OCI-LY1 (cell line): ENCODE results near the gene FRMD4A.

Experiments
- H2AFZ ChIP-seq: fragments of 200-600 bp; sonication (generic), shearing (Covaris generic); 2 replicates; pipeline ENCODE4 v1.6.0; 2014; ENCODE audit warnings: antibody characterized with exemption, mild to moderate bottlenecking, low read length
- H3F3A ChIP-seq: fragments of 200-600 bp; sonication (generic), shearing (Covaris generic); 2 replicates; pipeline ENCODE4 v1.6.0; 2014; ENCODE audit warnings: mild to moderate bottlenecking, antibody characterized with exemption, low read length, moderate library complexity; ENCODE audit not compliant: insufficient read depth
- H3K27ac ChIP-seq: fragments of 200-600 bp; sonication (generic); 2 replicates; pipeline ENCODE4 v1.5.1; 2014; ENCODE audit warnings: low read length, mixed run types, mild to moderate bottlenecking, low read depth; ENCODE audit not compliant: poor library complexity, severe bottlenecking
- H3K27me3 ChIP-seq: fragments of 200-600 bp; sonication (generic); 2 replicates; pipeline ENCODE4 v1.6.0; 2014; ENCODE audit warnings: antibody characterized with exemption, mild to moderate bottlenecking, low read length, moderate library complexity; ENCODE audit not compliant: insufficient read depth
- H3K36me3 ChIP-seq: fragments of 200-600 bp; sonication (generic); 2 replicates; pipeline ENCODE4 v1.6.1; 2014; ENCODE audit warnings: mild to moderate bottlenecking, antibody characterized with exemption, low read length, moderate library complexity, mixed read lengths; ENCODE audit not compliant: insufficient read depth
- H3K4me1 ChIP-seq: fragments of 200-600 bp; sonication (generic); 2 replicates; pipeline ENCODE4 v1.5.1; 2014; ENCODE audit warnings: mild to moderate bottlenecking, low read length, moderate library complexity; ENCODE audit not compliant: insufficient read depth, severe bottlenecking
- H3K4me2 ChIP-seq: fragments of 200-600 bp; sonication (generic), shearing (Covaris generic); 2 replicates; pipeline ENCODE4 v1.6.1; 2014; ENCODE audit warnings: low read length
- H3K4me3 ChIP-seq: fragments of 200-600 bp; sonication (generic); 2 replicates; pipeline ENCODE4 v1.5.1; 2014; ENCODE audit warnings: low read length, low read depth, mild to moderate bottlenecking, mixed read lengths; ENCODE audit not compliant: poor library complexity, severe bottlenecking
- H3K79me2 ChIP-seq: fragments of 200-600 bp; shearing (Covaris generic); 2 replicates; pipeline ENCODE4 v1.6.1; 2016; ENCODE audit warnings: mixed run types, low read length, mixed read lengths; ENCODE audit not compliant: insufficient read depth
- H3K9ac ChIP-seq: fragments of 200-600 bp; sonication (generic), shearing (Covaris generic); 2 replicates; pipeline ENCODE4 v1.6.1; 2014; ENCODE audit warnings: mild to moderate bottlenecking, low read length, mixed read lengths
- H3K9me2 ChIP-seq: fragments of 200-600 bp; sonication (generic), shearing (Covaris generic); 2 replicates; pipeline ENCODE4 v1.6.1; 2014; ENCODE audit warnings: low read depth, mild to moderate bottlenecking, low read length, mixed read lengths
- H3K9me3 ChIP-seq: fragments of 200-600 bp; shearing (Covaris generic); 2 replicates; pipeline ENCODE4 v1.6.1; 2014; ENCODE audit warnings: low read length, mixed read lengths
- H4K20me1 ChIP-seq: fragments of 200-600 bp; sonication (generic), shearing (Covaris generic); 2 replicates; pipeline ENCODE4 v1.6.0; 2016; ENCODE audit warnings: mild to moderate bottlenecking, low read length; ENCODE audit not compliant: insufficient read depth
- CTCF ChIP-seq: fragments of 200-600 bp; sonication (generic), shearing (Covaris generic); IDR thresholded peaks from 2 replicates; pipeline ENCODE4 v1.5.1; 2017; ENCODE audit warnings: mild to moderate bottlenecking, antibody characterized with exemption, low read length, moderate library complexity, mixed read lengths
- EZH2 ChIP-seq: fragments of 200-600 bp; sonication (generic), shearing (Covaris generic); IDR thresholded peaks from 2 replicates; pipeline ENCODE4 v1.8.0; 2017; ENCODE audit warnings: borderline replicate concordance, mixed run types, mild to moderate bottlenecking, antibody characterized with exemption, low read length, moderate library complexity, mixed read lengths

Gene FRMD4A

DNA sequence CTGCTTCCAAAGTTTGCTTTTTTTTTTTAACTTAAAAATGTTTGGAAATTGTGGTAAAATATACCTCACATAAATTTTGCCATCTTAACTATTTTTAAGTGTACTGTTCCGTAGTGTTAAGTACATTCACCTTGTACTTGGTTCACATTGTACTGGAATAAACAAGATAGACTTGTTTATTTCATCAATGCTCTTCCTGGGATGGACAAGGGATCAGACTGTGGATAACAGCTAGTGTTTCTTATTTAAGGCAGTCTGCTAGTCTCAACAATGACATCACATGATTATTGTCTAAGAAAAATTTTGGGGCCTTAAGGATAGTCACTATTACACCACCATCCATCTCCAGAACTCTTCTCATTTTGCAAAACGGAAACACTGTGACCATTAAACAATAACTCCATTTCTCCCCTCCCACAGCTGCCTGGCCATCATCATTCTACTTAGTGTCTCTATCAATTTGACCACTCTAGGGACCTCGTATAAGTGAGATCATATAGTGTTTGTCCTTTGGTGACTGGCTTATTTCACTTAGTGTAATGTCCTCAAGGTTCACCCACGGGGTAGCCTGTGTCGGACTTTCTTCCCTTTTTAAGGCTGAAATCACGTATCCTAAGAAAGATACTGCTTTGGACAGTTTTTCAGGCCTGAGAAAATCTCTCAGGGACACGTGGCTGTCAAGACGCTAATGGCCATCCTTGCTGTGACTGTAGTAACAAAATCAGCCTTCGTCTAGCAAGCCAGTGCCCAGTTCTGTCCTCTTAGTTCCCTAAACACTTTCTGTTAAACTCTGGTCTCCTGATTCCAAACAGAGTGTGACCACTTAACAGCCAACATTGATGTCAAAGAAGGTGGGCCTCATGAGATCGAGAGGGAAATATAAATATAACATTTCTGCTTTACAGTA lies 305.2 kb downstream of the FRMD4A start:
- Histone ChIP-seq H3K9me3 (no peaks in the 10 kb centered on the region), H3K4me2 (no peak overlapping the region), H3K4me3 (no peak overlapping the region), H3K27me3 (no peaks in the 10 kb centered on the region), H2AFZ (no peak overlapping the region), H4K20me1 (no peaks in the 10 kb centered on the region), H3K9ac (no peak overlapping the region), H3K36me3 (no peaks in the 10 kb centered on the region), H3K27ac (no peak overlapping the region), H3K79me2 (no peaks in the 10 kb centered on the region), H3K4me1 (no peaks in the 10 kb centered on the region), H3F3A (no peaks in the 10 kb centered on the region), H3K9me2 (no peaks in the 10 kb centered on the region)
- TF ChIP-seq CTCF (no peak), EZH2 (no peak)

DNA sequence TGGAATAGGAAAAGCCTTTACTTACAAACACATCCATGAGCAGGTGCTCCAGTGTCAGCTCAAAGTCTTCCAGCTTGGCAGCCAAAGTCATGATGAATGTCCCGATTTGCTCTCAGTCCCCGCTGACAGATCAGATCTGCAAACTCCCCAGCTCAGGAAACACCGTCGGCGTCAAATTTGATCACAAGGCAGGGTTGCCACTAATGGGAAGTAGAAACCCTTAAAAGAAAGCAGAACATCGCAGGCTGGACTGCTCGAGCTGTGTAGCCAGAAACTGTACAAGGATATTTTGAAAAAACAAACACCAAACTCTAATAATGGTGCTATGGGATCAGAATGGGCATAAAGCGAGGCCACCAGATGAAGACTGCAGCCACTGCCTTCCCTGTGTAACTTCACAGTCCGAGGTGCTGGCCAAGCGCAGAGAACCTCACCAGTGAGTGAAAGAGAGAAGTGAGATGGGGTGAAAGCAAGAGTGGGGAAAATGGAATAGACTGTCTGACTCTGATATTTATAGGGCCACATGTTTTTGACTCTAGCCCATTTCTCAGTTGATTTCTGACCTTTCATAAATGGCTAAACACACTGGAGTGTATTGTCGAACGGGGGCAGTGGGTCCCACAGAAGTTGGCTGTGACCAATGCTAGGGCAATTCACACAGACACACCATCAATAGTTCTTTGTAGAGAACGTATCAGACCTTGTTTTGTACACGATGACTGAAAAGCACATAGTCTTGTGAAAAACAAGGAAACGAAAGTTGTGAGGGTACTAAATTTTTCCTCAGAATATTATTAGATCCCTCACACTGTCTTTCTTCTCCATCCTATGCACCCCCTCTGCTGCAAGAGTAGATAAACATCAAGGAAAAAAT lies 306.2 kb downstream of the FRMD4A start:
- Histone ChIP-seq H3K4me1 (no peaks in the 10 kb centered on the region), H2AFZ (no peak overlapping the region), H3K9me3 (no peaks in the 10 kb centered on the region), H3K27ac (no peak overlapping the region), H3K79me2 (no peaks in the 10 kb centered on the region), H3K27me3 (no peaks in the 10 kb centered on the region), H3K9me2 (no peaks in the 10 kb centered on the region), H3K9ac (no peak overlapping the region), H3K36me3 (no peaks in the 10 kb centered on the region), H3K4me2 (no peak overlapping the region), H3K4me3 (no peak overlapping the region), H4K20me1 (no peaks in the 10 kb centered on the region), H3F3A (no peaks in the 10 kb centered on the region)
- TF ChIP-seq CTCF (no peak), EZH2 (no peak)

DNA sequence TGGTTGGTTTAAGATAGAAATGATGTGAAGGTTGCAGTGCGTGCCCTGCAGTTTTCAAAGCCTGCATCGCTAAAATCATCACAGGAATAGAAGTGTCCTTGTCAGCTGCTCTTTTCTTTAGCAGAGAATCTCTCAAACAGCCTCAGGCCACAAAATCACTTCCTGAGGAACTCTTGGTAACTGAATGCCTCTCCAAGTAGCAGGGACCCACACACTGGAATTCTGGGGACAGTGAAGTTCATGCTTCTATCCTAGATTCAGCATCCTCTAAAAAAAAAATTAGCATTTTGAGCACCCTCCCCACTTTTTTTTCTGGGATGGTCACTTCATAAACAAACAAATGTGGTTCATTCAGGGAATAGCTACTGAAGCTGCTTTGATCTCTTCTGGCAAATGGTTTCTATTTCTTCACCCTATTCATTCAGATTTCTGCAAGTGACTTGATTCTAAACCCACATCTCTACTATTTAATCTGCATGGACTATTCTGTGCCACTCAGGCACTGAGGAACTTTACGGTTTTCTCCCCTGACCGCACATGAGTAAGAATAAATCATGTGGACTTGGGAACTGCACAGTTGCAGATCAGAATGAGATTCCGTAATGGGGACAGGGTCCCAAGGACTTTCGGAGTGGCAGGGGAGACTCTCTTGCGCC lies 306.9 kb downstream of the FRMD4A start:
- no peaks in the 10 kb centered on the region for H3K9me3 ChIP-seq
- no peaks in the 10 kb centered on the region for H3K36me3 ChIP-seq
- H3K9ac ChIP-seq = no peak overlapping the region
- H3K9me2 ChIP-seq = no peaks in the 10 kb centered on the region
- no peak overlapping the region for H2AFZ ChIP-seq
- no peaks in the 10 kb centered on the region for H3K27me3 ChIP-seq
- no peaks in the 10 kb centered on the region for H3K79me2 ChIP-seq
- H3K4me2 ChIP-seq = no peak overlapping the region
- H3K4me1 ChIP-seq = no peaks in the 10 kb centered on the region
- H3F3A ChIP-seq = no peaks in the 10 kb centered on the region
- no peaks in the 10 kb centered on the region for H4K20me1 ChIP-seq
- no peak overlapping the region for H3K4me3 ChIP-seq
- no peak for TF ChIP-seq EZH2
- TF ChIP-seq CTCF = no peak
- H3K27ac ChIP-seq = no peak overlapping the region
